ENCODE results near the gene DHX35. TPM values are rescaled to one million over a fixed set of nuclear protein-coding genes. Genes with fewer than 3 reads are reported as not detected.

The DHX35 gene
- total RNA-seq, 6 donors from 2014 or later: 9.6 to 40.9 (median 12.0) TPM

DNA sequence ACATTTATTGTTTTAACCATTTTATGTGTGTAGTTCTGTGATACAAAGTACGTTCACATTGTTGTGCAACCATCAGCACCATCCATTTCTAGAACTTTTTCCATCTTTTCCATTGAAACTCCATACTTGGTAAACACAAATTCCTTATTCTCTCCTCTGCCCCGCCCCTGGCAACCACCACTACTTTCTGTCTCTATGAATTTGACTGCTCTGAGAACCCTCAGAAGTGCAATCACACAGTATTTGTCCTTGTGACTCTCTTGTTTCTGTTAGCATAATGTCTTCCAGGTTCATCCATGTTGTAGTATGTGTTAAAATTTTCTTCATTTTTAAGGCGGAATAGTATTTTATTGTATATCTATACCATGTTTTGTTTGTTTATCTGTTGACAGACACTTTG lies 56.9 kb downstream of the DHX35 start:
- Histone ChIP-seq H3K36me3 (peaks cover 6 to 80% (median 39%) of the 10 kb centered on the region in 4 donors), H3K9me3 (no peaks in the 10 kb centered on the region), H3K4me1 (no peaks in the 10 kb centered on the region), H3K27me3 (no peaks in the 10 kb centered on the region), H3K27ac (no peak overlapping the region), H3K4me3 (no peak overlapping the region)
- no peak for DNase-seq
- ATAC-seq (ENCODE audit: low FRiP score in 2 of 2): no peak
- TF ChIP-seq POLR2AphosphoS5 (IDR thresholded peaks at IDR 0.05) (no peak), POLR2A (IDR thresholded peaks at IDR 0.05) (no peak), EP300 (IDR thresholded peaks at IDR 0.05) (no peak)
- TF ChIP-seq, protein P1, sequence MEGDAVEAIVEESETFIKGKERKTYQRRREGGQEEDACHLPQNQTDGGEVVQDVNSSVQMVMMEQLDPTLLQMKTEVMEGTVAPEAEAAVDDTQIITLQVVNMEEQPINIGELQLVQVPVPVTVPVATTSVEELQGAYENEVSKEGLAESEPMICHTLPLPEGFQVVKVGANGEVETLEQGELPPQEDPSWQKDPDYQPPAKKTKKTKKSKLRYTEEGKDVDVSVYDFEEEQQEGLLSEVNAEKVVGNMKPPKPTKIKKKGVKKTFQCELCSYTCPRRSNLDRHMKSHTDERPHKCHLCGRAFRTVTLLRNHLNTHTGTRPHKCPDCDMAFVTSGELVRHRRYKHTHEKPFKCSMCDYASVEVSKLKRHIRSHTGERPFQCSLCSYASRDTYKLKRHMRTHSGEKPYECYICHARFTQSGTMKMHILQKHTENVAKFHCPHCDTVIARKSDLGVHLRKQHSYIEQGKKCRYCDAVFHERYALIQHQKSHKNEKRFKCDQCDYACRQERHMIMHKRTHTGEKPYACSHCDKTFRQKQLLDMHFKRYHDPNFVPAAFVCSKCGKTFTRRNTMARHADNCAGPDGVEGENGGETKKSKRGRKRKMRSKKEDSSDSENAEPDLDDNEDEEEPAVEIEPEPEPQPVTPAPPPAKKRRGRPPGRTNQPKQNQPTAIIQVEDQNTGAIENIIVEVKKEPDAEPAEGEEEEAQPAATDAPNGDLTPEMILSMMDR (IDR thresholded peaks at IDR 0.05): no peak
- WGBS, 2 donors: 89 to 96% methylated on average over 3 of the region's 3 CpGs

DNA sequence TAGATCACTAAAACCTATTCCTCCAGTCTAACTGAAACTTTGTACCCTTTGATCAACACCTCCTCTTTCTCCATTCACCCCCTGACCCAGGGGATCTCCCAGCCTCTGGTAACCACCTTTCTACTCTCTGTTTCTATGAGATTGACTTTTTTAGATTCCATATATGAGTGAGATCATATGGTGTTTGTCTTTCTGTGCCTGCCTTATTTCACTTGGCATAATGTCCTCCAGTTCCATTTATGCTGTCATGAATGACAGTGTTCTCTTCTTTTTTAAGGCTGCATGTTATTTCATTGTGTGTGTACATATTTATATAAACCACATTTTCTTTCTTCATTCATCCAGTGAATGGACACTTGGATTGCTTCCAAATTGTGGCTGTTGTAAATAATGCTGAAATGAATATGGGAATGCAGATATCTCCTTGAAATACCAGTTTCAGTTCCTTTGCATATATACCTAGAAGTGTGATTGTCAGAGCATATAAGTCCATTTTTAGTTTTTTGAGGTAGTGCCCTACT lies 57.7 kb downstream of the DHX35 start:
- Histone ChIP-seq H3K27ac (no peak overlapping the region), H3K27me3 (no peaks in the 10 kb centered on the region), H3K4me1 (no peaks in the 10 kb centered on the region), H3K36me3 (peaks cover 6 to 83% (median 42%) of the 10 kb centered on the region in 4 donors), H3K9me3 (no peaks in the 10 kb centered on the region), H3K4me3 (no peak overlapping the region)
- DNase-seq: no peak
- TF ChIP-seq POLR2AphosphoS5 (IDR thresholded peaks at IDR 0.05): no peak
- no peak for TF ChIP-seq POLR2A (IDR thresholded peaks at IDR 0.05)
- TF ChIP-seq, protein P1 (IDR thresholded peaks at IDR 0.05): no peak
- no peak for TF ChIP-seq EP300 (IDR thresholded peaks at IDR 0.05)
- no peak for ATAC-seq (ENCODE audit: low FRiP score in 2 of 2)

DNA sequence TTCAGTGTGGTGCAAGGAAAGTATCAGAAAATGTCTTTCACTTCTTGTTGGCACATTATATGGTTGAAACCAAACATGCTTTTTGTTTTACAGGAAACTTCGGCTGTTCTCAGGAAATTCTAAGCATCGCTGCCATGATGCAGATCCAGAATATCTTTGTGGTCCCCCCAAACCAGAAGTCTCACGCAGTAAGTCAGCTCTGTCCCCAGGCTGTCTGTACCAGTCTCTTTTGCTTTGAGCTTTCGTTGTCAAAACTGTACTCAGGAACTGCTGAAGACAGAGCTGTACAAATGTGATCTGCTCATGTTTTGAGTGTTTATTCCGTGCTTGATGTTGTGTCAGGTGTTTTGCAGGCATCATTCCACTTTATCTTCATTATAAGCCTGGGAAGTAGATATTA lies 59.6 kb downstream of the DHX35 start:
- Histone ChIP-seq H3K27me3 (no peaks in the 10 kb centered on the region), H3K27ac (no peak overlapping the region), H3K36me3 (peaks cover 6 to 86% (median 41%) of the 10 kb centered on the region in 4 donors), H3K4me1 (no peaks in the 10 kb centered on the region), H3K9me3 (no peaks in the 10 kb centered on the region), H3K4me3 (no peak overlapping the region)
- no peak for ATAC-seq (ENCODE audit: low FRiP score in 2 of 2)
- TF ChIP-seq POLR2A (IDR thresholded peaks at IDR 0.05) (no peak), EP300 (IDR thresholded peaks at IDR 0.05) (no peak), POLR2AphosphoS5 (IDR thresholded peaks at IDR 0.05) (no peak)
- TF ChIP-seq, protein P1 (IDR thresholded peaks at IDR 0.05): no peak
- 93 to 94% methylated on average over 5 of the region's 5 CpGs for WGBS, 2 donors
- no peak for DNase-seq

DNA sequence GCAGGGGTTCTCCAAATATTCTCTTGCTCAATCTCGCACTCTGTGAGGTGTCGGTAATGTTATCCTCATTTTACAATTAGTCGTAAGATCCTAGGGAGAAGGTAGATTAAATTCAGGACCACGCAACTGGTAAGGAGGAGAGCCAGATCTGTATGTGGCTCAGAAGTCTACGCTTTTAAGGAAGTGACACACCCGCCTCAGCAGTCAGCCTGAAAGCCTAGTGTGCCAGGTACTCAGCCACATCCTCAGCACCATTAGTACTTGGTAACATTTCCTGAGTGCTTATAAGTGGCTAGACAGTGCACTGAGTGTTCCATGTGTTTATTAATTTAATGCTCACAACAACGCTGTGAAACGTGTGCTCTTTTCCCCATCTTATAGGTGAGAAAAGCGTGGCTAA lies 63.7 kb downstream of the DHX35 start:
- no peaks in the 10 kb centered on the region for H3K4me1 ChIP-seq
- DNase-seq (no peak), ATAC-seq (ENCODE audit: low FRiP score in 2 of 2) (no peak)
- H3K27ac ChIP-seq: no peak overlapping the region
- 76 to 88% methylated on average over 9 of the region's 9 CpGs for WGBS, 2 donors
- peaks cover 6 to 82% (median 45%) of the 10 kb centered on the region in 4 donors for H3K36me3 ChIP-seq
- TF ChIP-seq POLR2A (IDR thresholded peaks at IDR 0.05) (no peak), EP300 (IDR thresholded peaks at IDR 0.05) (no peak), POLR2AphosphoS5 (IDR thresholded peaks at IDR 0.05) (no peak)
- TF ChIP-seq, protein P1 (IDR thresholded peaks at IDR 0.05): no peak
- H3K9me3 ChIP-seq: no peaks in the 10 kb centered on the region
- H3K27me3 ChIP-seq: no peaks in the 10 kb centered on the region
- no peak overlapping the region for H3K4me3 ChIP-seq

DNA sequence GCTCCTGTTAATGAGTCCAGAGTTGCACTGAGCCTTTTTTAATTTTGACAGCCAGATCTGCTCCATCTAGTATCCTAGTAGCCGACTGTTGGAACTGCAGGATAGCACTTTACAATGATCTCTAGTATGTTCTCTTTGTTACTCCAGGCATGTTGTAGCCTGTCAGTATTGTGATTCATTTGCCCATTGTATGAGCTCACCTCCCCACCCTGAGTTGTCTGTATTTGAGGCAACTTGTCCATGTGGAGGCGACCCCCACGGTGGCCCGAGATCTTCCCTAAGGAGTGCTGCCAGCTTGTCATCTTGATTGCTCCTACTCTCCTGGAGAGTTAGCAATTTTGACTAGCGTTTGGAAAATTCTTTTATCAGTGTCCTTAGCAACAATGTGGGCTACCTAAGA lies 67.2 kb downstream of the DHX35 start:
- Histone ChIP-seq H3K4me3 (no peak overlapping the region), H3K36me3 (peaks cover 0 to 81% (median 27%) of the 10 kb centered on the region in 4 donors)
- TF ChIP-seq POLR2A (IDR thresholded peaks at IDR 0.05): no peak
- TF ChIP-seq, protein P1 (IDR thresholded peaks at IDR 0.05): no peak
- TF ChIP-seq EP300 (IDR thresholded peaks at IDR 0.05): no peak
- no peak for TF ChIP-seq POLR2AphosphoS5 (IDR thresholded peaks at IDR 0.05)

More for the DNA sequence above, 67.2 kb downstream of the DHX35 start:
- ATAC-seq (ENCODE audit: low FRiP score in 2 of 2) (no peak), DNase-seq (no peak)
- no peaks in the 10 kb centered on the region for H3K27me3 ChIP-seq
- 77 to 79% methylated on average over 5 of the region's 5 CpGs for WGBS, 2 donors
- no peaks in the 10 kb centered on the region for H3K4me1 ChIP-seq
- H3K9me3 ChIP-seq: no peaks in the 10 kb centered on the region
- H3K27ac ChIP-seq: no peak overlapping the region
